T-cell (primary cell): Measurements from ENCODE around the gene SMPD2. TPM values are rescaled to one million over a fixed set of nuclear protein-coding genes. Genes with fewer than 3 reads are reported as not detected.
"Not testable (repeated sequence)": the region's sequence is repeated elsewhere in the genome, so short reads cannot be mapped to it uniquely, and the experiment has no call there.

ENCODE experiments used
- ATAC-seq, 4 experiments: fragments of 200-7000 bp in 3 of 4; fragments of 150-1000 bp in 1 of 4; cut with Tn5 transposase; replicated peaks in 1 of 4; 1 replicate in 3 of 4; 2 replicates in 1 of 4; pipeline ENCODE4 v1.10.0; 2021; ENCODE audit warnings: moderate library complexity in 3 of 4, mild to moderate bottlenecking in 2 of 4, moderate number of reproducible peaks in 1 of 4
- CTCF ChIA-PET, 2 donors: fragments of 300-600 bp; sonication (Branson Sonifier 250); formaldehyde crosslinking; loops; one replicate each; lab custom pipeline; 2022; ENCODE audit warnings: antibody characterized with exemption in 2 of 2; lab: Charles Lee
- POLR2A ChIA-PET, 2 donors: fragments of 300-600 bp; sonication (Branson Sonifier 250); formaldehyde crosslinking; loops; one replicate each; lab custom pipeline; 2022; ENCODE audit warnings: antibody characterized with exemption in 2 of 2; lab: Charles Lee
- DNase-seq, 35 experiments: peaks; one replicate each; pipeline versions ENCODE4 v3.0.0 to v3.0.0-alpha.2; 2013 to 2023
- H3K27ac ChIP-seq: one replicate; pipeline ENCODE4 v1.5.1; 2013; ENCODE audit warnings: low read length
- H3K27me3 ChIP-seq, 2 experiments: replicated peaks in 1 of 2; 1 replicate in 1 of 2; 2 replicates in 1 of 2; pipeline versions ENCODE4 v1.6.1 to v1.7.0; 2013; ENCODE audit warnings: low read length in 1 of 2, mixed read lengths in 1 of 2; ENCODE audit not compliant: control insufficient read depth in 2 of 2, insufficient read depth in 2 of 2; ENCODE audit errors: extremely low read depth in 1 of 2
- H3K36me3 ChIP-seq, 2 donors: 1 replicate in 1 of 2; 2 replicates in 1 of 2; pipeline versions ENCODE4 v1.6.1 to v1.7.0; 2013; ENCODE audit warnings: low read length in 1 of 2; ENCODE audit not compliant: control insufficient read depth in 2 of 2, insufficient read depth in 1 of 2; ENCODE audit errors: extremely low read depth in 1 of 2
- H3K4me1 ChIP-seq, 2 experiments: 1 replicate in 1 of 2; 2 replicates in 1 of 2; pipeline versions ENCODE4 v1.6.1 to v1.7.0; 2013; ENCODE audit warnings: low read length in 2 of 2, mixed read lengths in 1 of 2; ENCODE audit not compliant: insufficient read depth in 2 of 2, control insufficient read depth in 1 of 2; ENCODE audit errors: extremely low read depth in 1 of 2
- H3K4me3 ChIP-seq, 2 donors: 1 replicate in 1 of 2; 2 replicates in 1 of 2; pipeline versions ENCODE4 v1.5.1 to v1.7.0; 2013; ENCODE audit warnings: mild to moderate bottlenecking in 2 of 2, low read length in 1 of 2, moderate library complexity in 1 of 2; ENCODE audit not compliant: control insufficient read depth in 1 of 2; ENCODE audit errors: extremely low read depth in 1 of 2
- H3K9me3 ChIP-seq: 2 replicates; pipeline ENCODE4 v1.7.0; 2013
- H3K27ac Mint-ChIP-seq, 2 donors: one replicate each; pipeline ENCODE4 v1.8.0; 2020 to 2021; ENCODE audit warnings: mild to moderate bottlenecking in 2 of 2, mixed read lengths in 2 of 2
- H3K27me3 Mint-ChIP-seq, 2 donors: one replicate each; pipeline ENCODE4 v1.8.0; 2021 to 2022; ENCODE audit warnings: mixed read lengths in 2 of 2
- H3K36me3 Mint-ChIP-seq: one replicate; pipeline ENCODE4 v1.8.0; 2021; ENCODE audit warnings: mixed read lengths
- H3K4me1 Mint-ChIP-seq, 3 donors: one replicate each; pipeline ENCODE4 v1.8.0; 2020 to 2022; ENCODE audit warnings: mixed read lengths in 3 of 3, mild to moderate bottlenecking in 1 of 3
- H3K4me3 Mint-ChIP-seq, 3 donors: one replicate each; pipeline ENCODE4 v1.8.0; 2020 to 2022; ENCODE audit warnings: mild to moderate bottlenecking in 3 of 3, mixed read lengths in 3 of 3, moderate library complexity in 3 of 3
- H3K9me3 Mint-ChIP-seq, 3 donors: one replicate each; pipeline ENCODE4 v1.8.0; 2020 to 2022; ENCODE audit warnings: mixed read lengths in 3 of 3
- WGBS: methylation state at CpG from one replicate; pipeline ENCODE4 v1.1.5; 2013; ENCODE audit warnings: missing lambda C conversion rate; ENCODE audit not compliant: insufficient coverage; 5-methylcytosine and 5-hydroxymethylcytosine counted together
- total RNA-seq, 35 experiments: library from RNA in 6 of 35; stranded (reverse) in 6 of 35; fragments of 120-200 nt in 1 of 35; gene quantifications; one replicate each; pipeline versions ENCODE4 v1.2.1 to v1.2.4 and lab custom pipeline; 2013 to 2026

SMPD2 gene
- total RNA-seq, 5 donors from 2014 or later (not counting 1 experiment from before 2014, with no cell fraction given) = 21.1 to 36.7 (median 23.7) TPM

DNA sequence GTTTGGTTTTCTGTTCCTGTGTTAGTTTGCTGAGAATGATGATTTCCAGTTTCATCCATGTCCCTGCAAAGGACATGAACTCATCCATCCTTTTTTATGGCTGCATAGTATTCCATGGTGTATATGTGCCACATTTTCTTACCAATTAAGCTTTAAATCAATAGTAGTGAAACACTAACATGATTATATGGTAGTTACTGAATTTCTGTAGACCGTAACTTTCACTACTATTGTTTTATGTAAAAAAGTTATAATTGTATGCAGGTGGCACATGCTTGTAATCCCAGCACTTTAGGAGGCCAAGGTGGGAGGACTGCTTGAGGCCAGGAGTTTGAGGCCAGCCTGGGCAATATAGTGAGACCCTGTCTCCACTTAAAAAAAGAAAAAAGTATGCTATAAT, 20.7 kb downstream of the SMPD2 start:
- peaks cover 15 to 34% of the 10 kb centered on the region in 2 experiments for H3K4me1 ChIP-seq
- Mint-ChIP-seq H3K36me3 (peaks cover 35% of the 10 kb centered on the region), H3K27ac (peak overlapping the region in 1 of 2 donors; percentile 68), H3K4me1 (peaks cover 56 to 77% (median 73%) of the 10 kb centered on the region in 3 donors)
- CTCF ChIA-PET = interaction anchor here in 1 of 2 donors (0.5 to 1.6 kb wide), 3 partner anchors 17 to 47 kb away, joined by 3 to 6 read pairs (median 4); no protein-coding TSS in a partner anchor
- WGBS = no CpG with 5 or more reads among the region's 1 CpG
- POLR2A ChIA-PET, DNase-seq, H3K9me3 Mint-ChIP-seq, H3K27ac ChIP-seq, H3K27me3 ChIP-seq, H3K9me3 ChIP-seq, H3K4me3 Mint-ChIP-seq, H3K27me3 Mint-ChIP-seq, H3K4me3 ChIP-seq, ATAC-seq: not testable (repeated sequence)
- H3K36me3 ChIP-seq = peaks cover 3 to 42% of the 10 kb centered on the region in 2 donors

DNA sequence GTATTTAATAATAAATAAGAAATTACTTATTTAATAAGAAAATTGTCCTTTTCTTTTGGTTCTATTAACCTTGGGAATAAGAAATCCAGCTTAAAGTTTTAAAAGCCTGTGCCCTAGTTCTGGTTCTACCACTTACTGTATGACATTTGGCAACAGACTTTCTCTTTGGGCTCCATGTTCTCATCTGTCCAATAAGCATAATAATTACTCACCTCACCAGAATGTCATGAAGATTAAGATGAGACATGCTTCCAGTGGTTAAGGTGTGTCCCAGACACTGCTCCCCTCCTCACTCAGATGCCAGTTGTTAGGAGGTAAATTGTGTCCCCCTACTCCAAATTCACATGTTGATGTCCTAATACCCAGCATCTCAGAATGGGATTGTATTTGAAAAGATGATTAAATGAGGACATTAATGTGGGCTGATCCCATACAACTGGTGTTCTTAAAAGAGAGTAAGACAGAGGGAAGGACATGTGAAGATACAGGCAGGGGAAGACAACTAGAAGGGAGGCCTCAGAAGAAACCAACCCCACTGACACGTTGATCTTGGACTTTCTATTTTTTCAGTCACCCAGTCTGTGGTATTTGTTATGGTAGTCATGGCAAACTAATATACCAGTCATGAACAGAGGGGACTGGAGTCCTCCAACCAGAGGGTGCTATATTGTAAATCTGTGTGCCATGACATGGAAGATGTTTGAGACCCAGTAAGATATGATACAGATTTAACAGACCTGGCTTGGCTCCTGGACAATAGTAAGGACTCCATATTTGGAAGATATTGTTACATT, 21.4 kb downstream of the SMPD2 start:
- no CpG with 5 or more reads among the region's 1 CpG for WGBS
- Mint-ChIP-seq H3K4me1 (peaks cover 51 to 70% (median 66%) of the 10 kb centered on the region in 3 donors), H3K27ac (peak overlapping the region; percentile 66 to 68), H3K27me3 (no peaks in the 10 kb centered on the region), H3K36me3 (peaks cover 36% of the 10 kb centered on the region), H3K9me3 (no peaks in the 10 kb centered on the region), H3K4me3 (no peak overlapping the region)
- POLR2A ChIA-PET = no interaction called here
- CTCF ChIA-PET = interaction anchor here in 1 of 2 donors (0.5 to 0.6 kb wide), 2 partner anchors 16 to 48 kb away, joined by 3 to 4 read pairs; no protein-coding TSS in a partner anchor
- no peak overlapping the region for H3K4me3 ChIP-seq
- DNase-seq = no peak
- peaks cover 13 to 27% of the 10 kb centered on the region in 2 experiments for H3K4me1 ChIP-seq
- peaks cover 3 to 49% of the 10 kb centered on the region in 2 donors for H3K36me3 ChIP-seq
- H3K27me3 ChIP-seq = no peaks in the 10 kb centered on the region
- H3K27ac ChIP-seq = no peak overlapping the region
- H3K9me3 ChIP-seq = no peaks in the 10 kb centered on the region
- ATAC-seq = no peak

GRCh38 chr6:109465772-109466171, 25.2 kb downstream of the SMPD2 start:
- H3K4me3 ChIP-seq = no peak overlapping the region
- Mint-ChIP-seq H3K27me3 (no peaks in the 10 kb centered on the region), H3K27ac (peak overlapping the region; percentile 59 to 62), H3K36me3 (peaks cover 73% of the 10 kb centered on the region), H3K9me3 (no peaks in the 10 kb centered on the region), H3K4me3 (no peak overlapping the region), H3K4me1 (peaks cover 44 to 62% (median 60%) of the 10 kb centered on the region in 3 donors)
- peaks cover 4 to 84% of the 10 kb centered on the region in 2 donors for H3K36me3 ChIP-seq
- CTCF ChIA-PET = interaction anchor here in 1 of 2 donors (0.6 kb wide), 1 partner anchor 40 kb away, joined by 3 read pairs; no protein-coding TSS in a partner anchor
- DNase-seq (no peak), ATAC-seq (no peak)
- no peak overlapping the region for H3K27ac ChIP-seq
- H3K4me1 ChIP-seq = peaks cover 0 to 4% of the 10 kb centered on the region in 2 experiments
- WGBS = 91% methylated on average over 7 of the region's 7 CpGs
- H3K9me3 ChIP-seq = no peaks in the 10 kb centered on the region
- POLR2A ChIA-PET = no interaction called here
- H3K27me3 ChIP-seq = no peaks in the 10 kb centered on the region

DNA sequence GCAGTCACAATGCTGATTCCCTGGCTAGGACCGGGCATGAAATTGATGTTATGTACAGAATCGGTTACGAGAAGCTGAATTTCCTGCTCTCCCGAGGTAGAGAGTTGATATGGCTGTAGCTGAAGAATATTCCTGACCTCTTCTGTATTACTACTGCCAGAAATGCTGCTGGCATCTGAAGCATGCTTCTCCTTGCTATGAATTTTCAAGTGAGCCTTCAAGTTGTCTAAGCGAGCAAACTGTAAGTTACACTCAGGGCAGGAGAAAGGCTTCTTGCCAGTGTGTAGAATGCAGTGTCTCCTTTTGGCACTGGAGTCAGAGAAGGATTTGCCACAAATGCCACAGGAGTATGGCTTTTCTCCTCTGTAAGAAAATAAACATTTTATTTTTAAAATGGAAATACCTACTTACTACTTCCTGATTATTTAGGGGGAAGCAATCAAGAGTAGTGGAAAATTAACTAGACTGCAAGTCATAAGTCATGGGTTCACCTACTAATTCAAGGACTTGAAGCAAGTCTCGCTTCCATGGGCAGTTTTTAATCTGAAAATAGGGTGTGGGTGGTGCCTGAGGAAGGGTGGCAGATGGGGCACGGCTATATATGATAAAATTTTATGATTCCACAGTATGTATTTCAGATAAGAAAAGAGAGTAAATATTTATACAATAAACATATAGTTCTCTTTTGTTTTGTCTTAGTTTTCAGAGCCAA, 25.8 kb downstream of the SMPD2 start:
- H3K4me1 ChIP-seq = peaks cover 0 to 4% of the 10 kb centered on the region in 2 experiments
- no peaks in the 10 kb centered on the region for H3K9me3 ChIP-seq
- peaks cover 73% of the 10 kb centered on the region for H3K36me3 Mint-ChIP-seq
- no peaks in the 10 kb centered on the region for H3K9me3 Mint-ChIP-seq
- ChIA-PET CTCF (interaction anchor here in 1 of 2 donors (0.6 kb wide), 1 partner anchor 41 kb away, joined by 3 read pairs; no protein-coding TSS in a partner anchor), POLR2A (no interaction called here)
- H3K4me3 ChIP-seq = no peak overlapping the region
- WGBS = 100% methylated on average over 5 of the region's 7 CpGs
- no peak for DNase-seq
- no peak overlapping the region for H3K27ac ChIP-seq
- peaks cover 49 to 64% (median 60%) of the 10 kb centered on the region in 3 donors for H3K4me1 Mint-ChIP-seq
- H3K36me3 ChIP-seq = peaks cover 10 to 87% of the 10 kb centered on the region in 2 donors
- ATAC-seq = no peak
- no peaks in the 10 kb centered on the region for H3K27me3 ChIP-seq
- H3K4me3 Mint-ChIP-seq = no peak overlapping the region
- no peaks in the 10 kb centered on the region for H3K27me3 Mint-ChIP-seq
- peak overlapping the region in 1 of 2 donors; percentile 62 for H3K27ac Mint-ChIP-seq

DNA sequence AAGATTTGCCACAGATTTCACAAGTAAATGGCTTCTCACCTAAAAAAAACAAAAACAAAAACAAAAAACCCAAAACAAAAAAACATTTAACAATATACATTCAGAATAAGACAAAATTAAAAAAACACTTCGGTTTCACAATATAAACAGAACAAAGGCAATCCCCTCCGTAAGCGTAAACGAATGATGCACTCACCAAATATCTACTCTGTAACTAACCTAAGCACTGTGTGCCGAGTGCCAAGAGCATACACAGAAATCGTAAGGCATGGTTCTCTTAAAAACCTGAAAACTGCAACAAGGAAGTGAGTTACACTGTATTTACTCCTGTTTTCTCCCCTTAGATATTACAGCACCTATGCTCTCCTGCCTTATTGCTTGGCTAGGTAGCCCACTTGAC, 27.2 kb downstream of the SMPD2 start:
- no peak overlapping the region for H3K4me3 ChIP-seq
- CTCF ChIA-PET = no interaction called here
- Mint-ChIP-seq H3K9me3 (no peaks in the 10 kb centered on the region), H3K27ac (peak overlapping the region; percentile 6 to 35), H3K4me3 (no peak overlapping the region), H3K4me1 (peaks cover 56 to 66% (median 62%) of the 10 kb centered on the region in 3 donors), H3K36me3 (peaks cover 76% of the 10 kb centered on the region), H3K27me3 (no peaks in the 10 kb centered on the region)
- peaks cover 10 to 88% of the 10 kb centered on the region in 2 donors for H3K36me3 ChIP-seq
- H3K27ac ChIP-seq = no peak overlapping the region
- H3K9me3 ChIP-seq = no peaks in the 10 kb centered on the region
- H3K4me1 ChIP-seq = peaks cover 0 to 4% of the 10 kb centered on the region in 2 experiments
- 96% methylated on average over 5 of the region's 6 CpGs for WGBS
- POLR2A ChIA-PET = no interaction called here
- H3K27me3 ChIP-seq = no peaks in the 10 kb centered on the region
- ATAC-seq (no peak), DNase-seq (no peak)

DNA sequence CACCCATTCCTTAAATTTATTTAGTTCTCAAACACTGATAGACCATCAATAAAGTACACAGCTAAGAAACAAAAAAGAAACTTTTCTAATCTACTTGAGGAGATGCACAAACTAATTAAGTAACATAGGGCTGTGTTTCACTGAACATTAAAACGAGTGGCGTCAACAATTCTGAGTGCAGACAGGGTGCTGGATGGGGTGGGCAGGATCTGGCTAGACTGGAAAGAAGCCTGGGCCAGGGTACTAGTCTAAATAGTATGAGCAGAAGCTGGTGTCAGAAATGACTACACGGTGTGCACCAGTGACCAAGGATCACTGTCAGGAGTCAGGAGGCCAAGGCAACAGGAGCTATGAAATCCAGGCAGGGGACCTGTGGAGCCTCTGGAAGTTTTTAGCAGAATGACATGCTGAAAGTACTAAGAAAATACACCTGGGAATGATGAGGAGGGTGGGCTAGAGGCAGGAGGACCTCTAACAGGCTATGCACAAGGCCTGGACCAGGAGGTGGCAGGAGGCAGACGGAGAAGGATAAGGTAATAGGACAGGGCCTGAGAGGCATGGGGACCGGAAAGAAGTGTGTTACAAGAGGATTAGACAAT, 29.2 kb downstream of the SMPD2 start:
- peaks cover 0 to 17% of the 10 kb centered on the region in 2 experiments for H3K4me1 ChIP-seq
- no peaks in the 10 kb centered on the region for H3K9me3 ChIP-seq
- 89% methylated on average over 4 of the region's 5 CpGs for WGBS
- no peaks in the 10 kb centered on the region for H3K27me3 Mint-ChIP-seq
- no peaks in the 10 kb centered on the region for H3K27me3 ChIP-seq
- ChIA-PET POLR2A (interaction anchor here (0.5 to 0.9 kb wide), 2 partner anchors 10 to 15 kb away, joined by 6 to 9 read pairs; no protein-coding TSS in a partner anchor), CTCF (no interaction called here)
- H3K4me1 Mint-ChIP-seq = peaks cover 58 to 69% (median 61%) of the 10 kb centered on the region in 3 donors
- H3K36me3 ChIP-seq = peaks cover 16 to 93% of the 10 kb centered on the region in 2 donors
- no peak for ATAC-seq
- H3K9me3 Mint-ChIP-seq = no peaks in the 10 kb centered on the region
- H3K27ac ChIP-seq = no peak overlapping the region
- DNase-seq = no peak
- peak overlapping the region; percentile 34 to 46 for H3K27ac Mint-ChIP-seq
- no peak overlapping the region for H3K4me3 Mint-ChIP-seq
- H3K4me3 ChIP-seq = no peak overlapping the region
- peaks cover 81% of the 10 kb centered on the region for H3K36me3 Mint-ChIP-seq
